Stomach smooth muscle (tissue), 2 donors: ENCODE measurements around the gene GOT1.

ENCODE experiments used
- H3K27ac ChIP-seq: one replicate; pipeline ENCODE4 v1.7.0; 2013; ENCODE audit warnings: mild to moderate bottlenecking, low read length, inconsistent platforms
- H3K27me3 ChIP-seq, 2 donors: one replicate each; pipeline ENCODE4 v1.7.0; 2013; ENCODE audit warnings: low read length in 2 of 2; ENCODE audit not compliant: insufficient read depth in 2 of 2, control insufficient read depth in 1 of 2
- H3K36me3 ChIP-seq, 2 donors: one replicate each; pipeline ENCODE4 v1.7.0; 2013; ENCODE audit warnings: low read length in 2 of 2; ENCODE audit not compliant: control insufficient read depth in 2 of 2, insufficient read depth in 2 of 2
- H3K4me1 ChIP-seq: one replicate; pipeline ENCODE4 v1.7.0; 2013; ENCODE audit warnings: low read length; ENCODE audit not compliant: control insufficient read depth, insufficient read depth
- H3K4me3 ChIP-seq, 2 donors: one replicate each; pipeline ENCODE4 v1.7.0; 2013; ENCODE audit warnings: low read length in 2 of 2
- H3K9ac ChIP-seq, 2 donors: one replicate each; pipeline ENCODE4 v1.7.0; 2013; ENCODE audit warnings: low read length in 2 of 2, mild to moderate bottlenecking in 1 of 2
- H3K9me3 ChIP-seq, 2 donors: one replicate each; pipeline ENCODE4 v1.7.0; 2013; ENCODE audit warnings: low read length in 2 of 2; ENCODE audit not compliant: control insufficient read depth in 2 of 2
- donor health status: healthy.
- donor health status: Pancreatic carcinoma.

The GOT1 gene

DNA sequence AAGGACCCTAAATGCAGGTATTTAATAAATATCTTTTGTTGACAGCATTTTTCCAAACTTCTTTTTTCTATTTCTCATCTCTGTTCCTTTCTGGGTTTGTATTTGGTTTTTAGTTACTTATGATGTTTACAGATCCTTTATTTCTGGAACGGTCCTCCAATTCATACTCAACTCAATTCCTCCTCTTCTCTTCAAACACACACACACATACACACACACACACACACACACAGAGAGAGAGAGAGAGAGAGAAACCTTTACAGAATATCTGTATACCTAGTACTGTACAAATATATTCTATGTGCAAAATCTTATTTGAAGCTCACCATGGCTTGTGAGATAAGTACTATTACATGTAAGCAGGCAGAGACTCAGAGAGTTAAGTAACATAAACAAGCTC is 21.6 kb upstream of the GOT1 start:
- Histone ChIP-seq H3K27me3 (peaks cover 23% of the 10 kb centered on the region in 2 donors), H3K9ac (no peak overlapping the region), H3K4me3 (no peak overlapping the region), H3K36me3 (no peaks in the 10 kb centered on the region), H3K4me1 (peaks cover 4% of the 10 kb centered on the region), H3K27ac (no peak overlapping the region), H3K9me3 (no peaks in the 10 kb centered on the region)

DNA sequence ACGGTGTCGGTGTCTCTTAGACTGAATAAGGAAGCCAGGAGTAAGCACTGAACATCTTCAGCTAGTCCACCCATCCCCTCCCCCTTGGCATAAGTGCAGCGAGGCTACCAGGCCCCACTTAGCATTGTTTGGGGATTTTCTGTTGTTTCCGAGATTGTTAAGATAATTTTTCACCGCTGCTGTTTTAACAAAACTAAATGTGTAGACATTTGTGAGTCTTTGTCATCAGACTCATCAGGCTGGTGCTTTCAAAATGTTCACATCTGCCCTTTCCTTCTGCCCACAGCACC is 21.0 kb upstream of the GOT1 start:
- no peak overlapping the region for H3K4me3 ChIP-seq
- no peaks in the 10 kb centered on the region for H3K9me3 ChIP-seq
- peaks cover 4% of the 10 kb centered on the region for H3K4me1 ChIP-seq
- no peak overlapping the region for H3K27ac ChIP-seq
- H3K36me3 ChIP-seq = no peaks in the 10 kb centered on the region
- no peak overlapping the region for H3K9ac ChIP-seq
- peaks cover 23% of the 10 kb centered on the region in 2 donors for H3K27me3 ChIP-seq

DNA sequence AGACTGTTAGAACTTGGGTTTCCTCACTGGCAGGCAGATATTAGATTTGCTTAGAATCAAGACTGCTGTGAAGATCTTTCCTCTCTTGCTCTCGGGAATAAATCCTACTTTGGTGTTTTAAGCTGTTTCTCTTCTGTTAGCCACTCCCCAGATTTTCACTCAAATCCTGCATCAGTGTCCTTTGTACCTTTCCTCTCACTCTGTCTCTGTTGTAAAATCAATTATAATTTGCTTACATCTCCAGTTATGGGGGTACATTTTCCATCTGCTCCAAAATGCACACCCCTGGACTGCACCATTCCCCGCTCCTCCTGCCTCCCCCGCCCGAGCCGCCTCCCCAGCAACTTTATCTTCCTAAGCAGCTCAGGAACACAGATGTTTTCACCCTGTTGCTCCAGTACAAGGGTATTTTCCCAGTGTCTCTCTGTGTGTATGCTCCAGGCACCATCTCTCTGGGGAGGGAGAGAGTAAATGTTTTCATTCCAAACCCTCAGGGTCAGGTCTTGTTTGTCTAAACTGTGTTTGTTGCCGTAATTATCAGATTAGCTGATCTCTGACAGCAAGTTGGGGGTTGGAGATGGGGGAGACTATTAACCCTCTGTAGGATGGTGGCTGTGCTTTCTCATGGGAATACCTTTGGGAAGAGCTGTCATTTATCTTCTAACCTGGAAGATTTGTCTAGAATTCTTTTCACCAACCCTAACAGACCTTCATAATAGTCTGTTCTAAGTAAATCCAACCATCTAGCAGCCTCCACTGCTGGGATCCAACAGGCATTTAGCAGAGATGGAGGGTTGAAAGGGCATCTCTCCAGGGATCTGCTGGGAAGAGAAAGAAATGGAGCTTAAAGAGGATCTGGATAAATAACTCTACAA is 20.4 kb upstream of the GOT1 start:
- Histone ChIP-seq H3K9ac (no peak overlapping the region), H3K4me1 (peaks cover 4% of the 10 kb centered on the region), H3K27me3 (peaks cover 21 to 22% of the 10 kb centered on the region in 2 donors), H3K27ac (no peak overlapping the region), H3K36me3 (no peaks in the 10 kb centered on the region), H3K4me3 (no peak overlapping the region), H3K9me3 (no peaks in the 10 kb centered on the region)

DNA sequence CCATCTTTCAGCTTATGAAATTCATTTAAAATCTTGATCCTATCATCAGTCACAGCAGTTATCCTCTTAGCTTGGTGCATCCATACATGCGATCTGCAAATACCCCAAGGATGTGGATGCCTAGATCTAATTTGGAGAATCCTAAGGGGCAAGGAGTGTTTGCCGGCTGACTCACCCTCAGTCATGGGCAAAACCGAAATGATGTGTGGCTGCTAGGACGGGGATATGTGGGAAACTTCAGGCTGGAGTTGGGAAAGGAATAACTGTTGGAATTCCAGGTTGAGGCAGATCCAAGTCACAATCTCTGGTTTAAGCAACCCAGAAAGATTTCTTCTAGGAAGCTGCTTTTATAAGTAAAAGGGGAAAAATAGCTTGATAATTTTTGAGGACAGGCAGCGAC is 19.7 kb upstream of the GOT1 start:
- H3K27ac ChIP-seq = no peak overlapping the region
- no peak overlapping the region for H3K4me3 ChIP-seq
- no peak overlapping the region for H3K9ac ChIP-seq
- H3K27me3 ChIP-seq = peaks cover 17 to 18% of the 10 kb centered on the region in 2 donors
- H3K4me1 ChIP-seq = peaks cover 4% of the 10 kb centered on the region
- no peaks in the 10 kb centered on the region for H3K36me3 ChIP-seq
- H3K9me3 ChIP-seq = no peaks in the 10 kb centered on the region

DNA sequence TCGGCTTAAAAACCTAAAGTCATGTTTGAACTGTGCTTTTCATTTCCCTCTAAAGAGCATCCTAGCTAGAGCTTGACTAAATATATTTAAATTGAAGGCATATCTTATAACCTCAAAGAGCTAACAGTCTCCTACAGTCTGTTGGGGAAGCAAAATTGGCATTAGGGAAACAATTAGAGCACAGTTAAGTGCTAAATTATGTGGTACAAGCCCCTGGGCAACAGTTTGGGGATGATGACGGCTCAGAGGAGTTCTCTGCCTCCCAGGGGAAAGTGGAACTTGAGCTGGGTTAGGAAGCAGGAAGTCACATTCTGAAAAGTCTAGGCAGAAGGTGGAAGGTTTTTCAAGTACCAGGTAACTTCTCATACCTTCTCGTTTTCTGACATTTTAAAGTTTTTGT is 18.6 kb upstream of the GOT1 start:
- Histone ChIP-seq H3K4me1 (peaks cover 10% of the 10 kb centered on the region), H3K4me3 (no peak overlapping the region), H3K27me3 (peaks cover 13 to 14% of the 10 kb centered on the region in 2 donors), H3K27ac (no peak overlapping the region), H3K9me3 (no peaks in the 10 kb centered on the region), H3K36me3 (no peaks in the 10 kb centered on the region), H3K9ac (no peak overlapping the region)

DNA sequence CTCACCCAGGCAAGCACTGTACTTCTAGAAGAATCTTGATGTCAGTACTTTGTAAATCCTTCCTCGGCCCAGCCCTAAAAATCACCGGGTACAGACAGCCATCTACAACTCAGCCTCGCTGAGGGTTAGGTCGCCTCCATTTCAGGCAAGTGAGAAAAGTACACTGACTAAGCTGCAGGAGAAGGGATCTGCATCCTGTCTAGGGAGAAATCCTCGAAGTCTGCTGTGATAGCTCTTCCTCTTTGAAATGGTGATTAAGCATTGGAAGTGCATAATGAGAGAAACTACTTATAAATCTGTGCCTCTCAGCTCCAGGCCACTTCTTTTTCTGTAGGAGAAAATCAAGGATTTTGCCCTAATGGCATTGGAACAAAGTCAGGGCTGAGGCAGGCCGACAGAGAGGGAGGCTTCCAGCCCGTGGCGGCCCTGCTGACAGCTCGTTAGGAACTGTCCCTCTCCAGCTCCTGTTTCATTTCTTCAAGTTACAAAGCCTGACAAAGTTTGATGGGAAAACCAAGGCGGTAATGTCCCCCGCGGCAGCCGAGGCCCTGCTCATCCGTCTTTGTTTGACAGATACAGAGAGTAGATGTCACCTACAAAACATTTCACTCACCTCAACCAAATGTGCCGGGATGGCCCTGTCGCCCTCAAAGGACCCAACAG is 14.1 kb upstream of the GOT1 start:
- peak overlapping the region; percentile 15 to 52 for H3K4me3 ChIP-seq
- H3K27me3 ChIP-seq = peaks cover 2 to 3% of the 10 kb centered on the region in 2 donors
- peak overlapping the region; percentile 13 to 47 for H3K9ac ChIP-seq
- peaks cover 7% of the 10 kb centered on the region for H3K4me1 ChIP-seq
- no peak overlapping the region for H3K27ac ChIP-seq
- H3K36me3 ChIP-seq = no peaks in the 10 kb centered on the region
- H3K9me3 ChIP-seq = no peaks in the 10 kb centered on the region

DNA sequence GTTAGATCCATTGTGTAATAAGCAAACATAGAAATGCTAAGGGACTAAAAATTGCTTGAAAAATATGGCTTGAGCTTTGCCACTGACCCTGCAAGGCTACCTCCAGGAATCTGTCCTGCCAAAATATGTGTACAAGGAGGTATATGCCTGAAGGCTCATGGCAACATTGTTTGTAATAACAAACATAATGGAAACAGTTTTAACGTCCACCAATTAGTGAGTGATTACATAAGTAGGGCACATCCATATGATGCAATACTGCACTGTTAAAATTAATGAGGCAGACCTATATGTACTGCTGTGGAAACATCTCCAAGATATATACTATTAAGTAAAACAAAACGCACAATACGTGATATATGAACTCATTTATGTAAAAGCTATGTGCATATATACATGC is 13.1 kb upstream of the GOT1 start:
- Histone ChIP-seq H3K36me3 (no peaks in the 10 kb centered on the region), H3K27me3 (no peaks in the 10 kb centered on the region), H3K4me3 (no peak overlapping the region), H3K9ac (no peak overlapping the region), H3K27ac (no peak overlapping the region), H3K4me1 (peaks cover 7% of the 10 kb centered on the region), H3K9me3 (no peaks in the 10 kb centered on the region)

DNA sequence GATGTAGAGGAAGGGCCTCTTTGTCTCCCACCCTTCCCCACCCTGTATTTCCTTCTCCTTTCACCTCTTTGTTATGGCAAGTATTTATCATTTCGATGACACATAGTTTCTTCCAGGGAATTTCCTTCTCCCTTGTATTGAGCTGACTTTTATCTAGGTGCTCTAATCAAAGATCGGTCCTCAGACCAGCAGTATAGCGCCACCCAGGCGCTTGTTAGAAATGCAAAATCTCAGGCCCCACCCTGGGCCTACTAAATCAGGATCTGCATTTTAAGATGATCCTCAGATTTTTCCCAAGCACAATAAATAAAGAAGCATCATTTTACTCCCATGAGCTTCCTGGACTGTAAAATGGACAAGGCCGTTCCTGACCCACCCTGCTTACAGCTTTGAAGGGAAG is 12.0 kb upstream of the GOT1 start:
- H3K9ac ChIP-seq = no peak overlapping the region

DNA sequence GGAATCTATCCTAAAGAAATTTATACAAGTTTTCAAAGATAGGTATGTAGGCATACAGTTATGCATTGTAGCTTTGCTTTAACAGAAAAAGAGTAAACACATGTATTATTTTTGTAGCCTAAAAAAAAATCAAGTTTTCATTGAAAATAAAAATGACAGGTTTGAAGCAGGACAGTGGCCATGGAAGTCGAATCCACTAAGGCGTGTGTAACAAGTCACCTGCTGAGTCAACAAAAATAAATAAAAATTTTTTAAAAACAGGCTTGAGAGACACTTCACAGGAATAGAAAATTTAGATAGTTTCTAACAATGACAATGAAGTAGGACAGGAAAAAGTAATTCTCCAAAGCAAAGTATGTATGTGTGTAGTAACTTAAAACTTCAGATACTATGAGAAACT is 8.5 kb upstream of the GOT1 start:
- no peaks in the 10 kb centered on the region for H3K9me3 ChIP-seq
- no peak overlapping the region for H3K27ac ChIP-seq
- no peaks in the 10 kb centered on the region for H3K36me3 ChIP-seq
- no peaks in the 10 kb centered on the region for H3K27me3 ChIP-seq
- H3K9ac ChIP-seq = no peak overlapping the region
- H3K4me3 ChIP-seq = no peak overlapping the region
- H3K4me1 ChIP-seq = peaks cover 9% of the 10 kb centered on the region

More for the DNA sequence above, 12.0 kb upstream of the GOT1 start:
- H3K27ac ChIP-seq = no peak overlapping the region
- peaks cover 7% of the 10 kb centered on the region for H3K4me1 ChIP-seq
- no peaks in the 10 kb centered on the region for H3K9me3 ChIP-seq
- no peak overlapping the region for H3K4me3 ChIP-seq
- H3K27me3 ChIP-seq = no peaks in the 10 kb centered on the region
- H3K36me3 ChIP-seq = no peaks in the 10 kb centered on the region

DNA sequence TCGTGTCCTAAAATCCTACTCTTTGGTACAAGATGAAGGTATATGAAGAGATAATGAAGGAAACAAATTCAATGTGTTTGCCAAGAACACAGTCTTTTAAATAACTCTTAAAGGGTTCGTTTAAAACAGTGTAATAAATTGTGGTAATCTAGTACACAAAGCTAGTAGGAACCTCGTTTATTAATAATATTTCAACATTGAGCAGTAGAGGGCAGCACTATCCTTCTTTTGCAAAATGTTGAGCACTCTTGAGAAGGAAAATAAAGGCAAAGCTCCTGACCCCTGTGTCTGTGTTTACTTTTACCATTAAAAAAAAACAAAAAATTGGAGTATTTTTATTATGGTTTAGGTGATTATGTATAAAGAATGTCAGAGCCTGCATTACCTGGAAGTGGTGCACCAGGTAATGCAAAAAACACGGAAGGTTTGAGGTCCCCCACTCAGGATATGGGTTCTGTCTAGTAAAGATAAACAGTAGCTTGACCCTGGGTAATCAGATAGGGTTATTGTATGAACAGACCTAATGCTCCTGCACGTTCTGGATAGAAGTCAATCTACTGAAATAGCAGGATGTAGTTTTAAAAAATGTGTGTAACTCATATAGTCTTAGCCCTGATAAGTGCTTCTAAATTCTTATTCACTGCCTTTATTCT is 5.7 kb upstream of the GOT1 start:
- Histone ChIP-seq H3K9ac (peak overlapping the region; percentile 2 to 11), H3K27me3 (no peaks in the 10 kb centered on the region), H3K4me3 (no peak overlapping the region), H3K36me3 (no peaks in the 10 kb centered on the region), H3K9me3 (no peaks in the 10 kb centered on the region), H3K4me1 (peaks cover 27% of the 10 kb centered on the region), H3K27ac (no peak overlapping the region)
